Transverse colon (tissue), 4 donors: ENCODE results near the gene GALNT12.

Experiments used
- CTCF ChIP-seq, 5 experiments: fragments of 200-600 bp in 3 of 5; fragments of 450-650 bp in 2 of 5; sonication (generic) in 3 of 5; IDR thresholded peaks; 1 replicate in 2 of 5; 2 replicates in 3 of 5; pipeline ENCODE4 v1.5.1; 2016 to 2017; ENCODE audit warnings: antibody characterized with exemption in 5 of 5, inconsistent platforms in 3 of 5, mild to moderate bottlenecking in 2 of 5, moderate library complexity in 1 of 5
- POLR2AphosphoS5 ChIP-seq, 3 donors: sonication (generic); formaldehyde crosslinking; IDR thresholded peaks; one replicate each; pipeline ENCODE4 v1.6.1; 2016; ENCODE audit warnings: antibody characterized with exemption in 3 of 3

GRCh38 chr9:98896632-98897031 lies 89.2 kb downstream of the GALNT12 start:
- TF ChIP-seq POLR2AphosphoS5 (IDR thresholded peaks at IDR 0.05) (no peak), CTCF (IDR thresholded peaks at IDR 0.05) (no peak)
